ENCODE data around the gene ATL1.

The ATL1 gene

GRCh38 chr14:50606468-50606867 lies 46.5 kb downstream of the ATL1 start:
- TF ChIP-seq CTBP1 (IDR thresholded peaks at IDR 0.05; ENCODE audit: borderline replicate concordance): no peak
- no peak for TF ChIP-seq HDGF (IDR thresholded peaks at IDR 0.05; ENCODE audit: borderline replicate concordance)
- no peak for TF ChIP-seq ELF4 (IDR thresholded peaks at IDR 0.05)
- TF ChIP-seq FOXK2 (IDR thresholded peaks at IDR 0.05): no peak
- no peak for TF ChIP-seq NFRKB (IDR thresholded peaks at IDR 0.05)
- no peak for TF ChIP-seq BHLHE40 (IDR thresholded peaks at IDR 0.05; ENCODE audit: borderline replicate concordance)
- no peak for TF ChIP-seq SUZ12 (IDR thresholded peaks at IDR 0.05)
- no peak for TF ChIP-seq SP1 (IDR thresholded peaks at IDR 0.05)
- no peak for TF ChIP-seq TARDBP (IDR thresholded peaks at IDR 0.05)
- no peak for TF ChIP-seq ARNT (IDR thresholded peaks at IDR 0.05)
- TF ChIP-seq FOXM1 (IDR thresholded peaks at IDR 0.05; ENCODE audit: borderline replicate concordance): no peak
- TF ChIP-seq L3MBTL2 (conservative IDR thresholded peaks at IDR 0.05): no peak
- no peak for TF ChIP-seq PKNOX1 (IDR thresholded peaks at IDR 0.05)
- no peak for TF ChIP-seq FOXA1 (IDR thresholded peaks at IDR 0.05)
- no peak for TF ChIP-seq ZNF384 (IDR thresholded peaks at IDR 0.05)
- no peak for TF ChIP-seq LEF1 (IDR thresholded peaks at IDR 0.05; ENCODE audit: borderline replicate concordance)
- ChIA-PET CTCF (interaction anchor here (0.7 kb wide), 1 partner anchor 168 kb away, joined by 3 read pairs; no protein-coding TSS in a partner anchor), POLR2A (no interaction called here)
- no peak for DNase-seq (ENCODE audit: extremely low spot score)

- TF ChIP-seq L3MBTL2 (conservative IDR thresholded peaks at IDR 0.05) (no peak), SP1 (IDR thresholded peaks at IDR 0.05) (no peak), BHLHE40 (IDR thresholded peaks at IDR 0.05; ENCODE audit: borderline replicate concordance) (no peak), FOXM1 (IDR thresholded peaks at IDR 0.05; ENCODE audit: borderline replicate concordance) (no peak), HDGF (IDR thresholded peaks at IDR 0.05; ENCODE audit: borderline replicate concordance) (no peak), PKNOX1 (IDR thresholded peaks at IDR 0.05) (no peak), TARDBP (IDR thresholded peaks at IDR 0.05) (no peak), LEF1 (IDR thresholded peaks at IDR 0.05; ENCODE audit: borderline replicate concordance) (no peak), NFRKB (IDR thresholded peaks at IDR 0.05) (no peak), FOXK2 (IDR thresholded peaks at IDR 0.05) (no peak), FOXA1 (IDR thresholded peaks at IDR 0.05) (no peak), ELF4 (IDR thresholded peaks at IDR 0.05) (no peak), CTBP1 (IDR thresholded peaks at IDR 0.05; ENCODE audit: borderline replicate concordance) (no peak), ZNF384 (IDR thresholded peaks at IDR 0.05) (no peak), SUZ12 (IDR thresholded peaks at IDR 0.05) (no peak), ARNT (IDR thresholded peaks at IDR 0.05) (no peak)
- POLR2A ChIA-PET: no interaction called here
- CTCF ChIA-PET: interaction anchor here (0.6 to 0.7 kb wide), 2 partner anchors 108 to 167 kb away, joined by 3 to 6 read pairs; no protein-coding TSS in a partner anchor
- no peak for DNase-seq (ENCODE audit: extremely low spot score)
Observed at GRCh38 chr14:50607181-50607580, 47.2 kb downstream of the ATL1 start.

- DNase-seq (ENCODE audit: extremely low spot score): no peak
- ChIA-PET POLR2A (no interaction called here), CTCF (interaction anchor here (0.6 kb wide), 1 partner anchor 107 kb away, joined by 6 read pairs; no protein-coding TSS in a partner anchor)
- TF ChIP-seq CTBP1 (IDR thresholded peaks at IDR 0.05; ENCODE audit: borderline replicate concordance): no peak
- TF ChIP-seq BHLHE40 (IDR thresholded peaks at IDR 0.05; ENCODE audit: borderline replicate concordance): no peak
- no peak for TF ChIP-seq HDGF (IDR thresholded peaks at IDR 0.05; ENCODE audit: borderline replicate concordance)
- no peak for TF ChIP-seq ELF4 (IDR thresholded peaks at IDR 0.05)
- TF ChIP-seq PKNOX1 (IDR thresholded peaks at IDR 0.05): no peak
- TF ChIP-seq LEF1 (IDR thresholded peaks at IDR 0.05; ENCODE audit: borderline replicate concordance): no peak
- TF ChIP-seq FOXA1 (IDR thresholded peaks at IDR 0.05): no peak
- no peak for TF ChIP-seq FOXM1 (IDR thresholded peaks at IDR 0.05; ENCODE audit: borderline replicate concordance)
- TF ChIP-seq SUZ12 (IDR thresholded peaks at IDR 0.05): no peak
- no peak for TF ChIP-seq ARNT (IDR thresholded peaks at IDR 0.05)
Observed at GRCh38 chr14:50607761-50608160, 47.8 kb downstream of the ATL1 start.

GRCh38 chr14:50608302-50608851 lies 48.4 kb downstream of the ATL1 start:
- ChIA-PET CTCF (no interaction called here), POLR2A (no interaction called here)
- DNase-seq (ENCODE audit: extremely low spot score): no peak
- TF ChIP-seq L3MBTL2 (conservative IDR thresholded peaks at IDR 0.05) (no peak), ARNT (IDR thresholded peaks at IDR 0.05) (no peak), FOXK2 (IDR thresholded peaks at IDR 0.05) (no peak), SUZ12 (IDR thresholded peaks at IDR 0.05) (no peak), BHLHE40 (IDR thresholded peaks at IDR 0.05; ENCODE audit: borderline replicate concordance) (no peak), ZNF384 (IDR thresholded peaks at IDR 0.05) (no peak), FOXM1 (IDR thresholded peaks at IDR 0.05; ENCODE audit: borderline replicate concordance) (no peak), SP1 (IDR thresholded peaks at IDR 0.05) (no peak), LEF1 (IDR thresholded peaks at IDR 0.05; ENCODE audit: borderline replicate concordance) (no peak), TARDBP (IDR thresholded peaks at IDR 0.05) (no peak), FOXA1 (IDR thresholded peaks at IDR 0.05) (no peak), HDGF (IDR thresholded peaks at IDR 0.05; ENCODE audit: borderline replicate concordance) (no peak), NFRKB (IDR thresholded peaks at IDR 0.05) (no peak), CTBP1 (IDR thresholded peaks at IDR 0.05; ENCODE audit: borderline replicate concordance) (no peak)

GRCh38 chr14:50610465-50610864 lies 50.5 kb downstream of the ATL1 start:
- ChIA-PET CTCF (no interaction called here), POLR2A (no interaction called here)
- no peak for DNase-seq (ENCODE audit: extremely low spot score)
- TF ChIP-seq CTBP1 (IDR thresholded peaks at IDR 0.05; ENCODE audit: borderline replicate concordance): no peak
- no peak for TF ChIP-seq BHLHE40 (IDR thresholded peaks at IDR 0.05; ENCODE audit: borderline replicate concordance)
- TF ChIP-seq PKNOX1 (IDR thresholded peaks at IDR 0.05): no peak
- no peak for TF ChIP-seq FOXA1 (IDR thresholded peaks at IDR 0.05)
- TF ChIP-seq LEF1 (IDR thresholded peaks at IDR 0.05; ENCODE audit: borderline replicate concordance): no peak
- no peak for TF ChIP-seq SUZ12 (IDR thresholded peaks at IDR 0.05)
- TF ChIP-seq NFRKB (IDR thresholded peaks at IDR 0.05): no peak

All from HEK293T (cell line).